DMS 273 treated with DMSO at 0.1 percent for 48 hours (cell line): ENCODE measurements around the gene GPR160.

ENCODE experiments used
- DNase-seq: peaks from one replicate; lab custom pipeline; 2025; lab: John Stamatoyannopoulos, UW

The GPR160 gene

DNA sequence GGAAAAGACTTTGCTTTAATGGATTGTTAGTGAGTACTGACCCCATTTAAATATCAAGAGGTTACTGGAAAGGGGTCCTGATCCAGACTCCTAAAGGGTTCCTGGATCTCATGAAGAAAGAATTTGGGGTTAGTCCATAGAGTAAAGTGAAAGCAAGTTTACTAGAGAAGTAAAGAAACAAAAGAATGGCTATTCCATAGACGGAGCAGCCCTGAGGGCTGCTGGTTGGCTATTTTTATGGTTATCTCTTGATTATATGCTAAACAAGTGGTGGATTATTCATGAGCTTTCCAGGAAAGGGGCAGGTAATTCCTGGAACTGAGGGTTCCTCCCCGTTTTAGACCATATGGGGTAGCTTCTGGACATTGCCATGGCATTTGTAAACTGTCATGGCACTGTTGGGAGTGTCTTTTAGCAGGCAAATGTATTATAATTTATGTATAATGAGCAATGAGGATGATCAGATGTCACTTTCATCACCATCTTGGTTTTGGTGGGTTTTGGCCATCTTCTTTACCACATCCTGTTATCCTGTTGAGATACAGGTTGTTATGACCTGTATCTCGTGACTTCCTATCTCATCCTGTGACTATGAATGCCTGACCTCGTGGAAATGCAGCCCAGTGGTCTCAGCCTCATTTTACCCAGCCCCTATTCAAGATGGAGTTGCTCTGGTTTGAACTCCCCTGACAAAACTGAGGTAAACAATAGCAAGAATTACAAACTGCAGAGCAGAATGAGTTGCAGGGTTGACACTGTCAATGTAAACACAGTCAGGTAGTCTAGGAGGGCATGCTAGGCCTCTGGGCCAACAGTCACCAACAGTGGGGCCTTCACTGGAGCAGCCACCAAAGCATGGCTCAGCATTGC is 10.3 kb upstream of the GPR160 start:
- no peak for DNase-seq

- no peak for DNase-seq
Measured at GRCh38 chr3:170033489-170033888, 4.3 kb upstream of the GPR160 start.

GRCh38 chr3:170038434-170039110 is 777 bp downstream of the GPR160 start:
- no peak for DNase-seq

GRCh38 chr3:170040418-170040817 is 2.6 kb downstream of the GPR160 start:
- DNase-seq: no peak

DNA sequence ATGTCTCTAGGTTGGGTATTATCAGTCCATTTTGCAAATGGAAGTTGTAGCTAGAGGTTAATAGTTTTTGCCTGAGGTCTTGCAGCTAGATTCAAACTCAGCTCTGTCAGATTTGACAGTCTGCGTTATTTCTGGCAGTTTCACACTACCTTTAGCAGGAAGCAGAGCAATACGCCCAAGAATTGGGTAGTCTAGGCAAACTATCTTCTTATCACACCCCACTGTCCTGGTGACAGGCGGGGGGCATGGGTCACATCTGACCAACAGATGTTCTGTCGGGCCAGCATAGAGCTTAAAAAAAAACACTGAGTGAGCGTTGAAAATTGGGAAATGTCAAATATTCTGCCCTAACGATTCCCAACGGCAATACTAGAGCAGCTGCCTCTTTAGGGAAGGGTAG is 5.7 kb downstream of the GPR160 start:
- no peak for DNase-seq

DNA sequence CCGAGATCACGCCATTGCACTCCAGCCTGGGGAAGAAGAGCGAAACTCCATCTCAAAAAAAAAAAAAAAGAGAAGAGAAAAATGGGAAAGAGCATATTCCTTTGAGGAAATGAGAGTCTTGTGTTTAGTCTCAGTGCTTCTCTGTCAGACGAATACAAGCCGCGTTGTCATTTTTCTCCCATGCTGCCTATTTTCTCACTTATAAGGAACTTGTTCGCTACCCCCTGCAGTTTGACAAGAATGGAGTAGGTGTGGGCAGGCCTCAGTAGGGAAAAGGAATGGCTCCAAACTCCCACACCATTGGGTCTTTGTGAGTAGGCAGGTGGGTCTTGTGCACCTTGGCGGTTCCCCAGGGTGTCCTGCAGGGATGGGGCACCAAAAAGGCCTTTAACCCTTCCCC is 6.5 kb downstream of the GPR160 start:
- DNase-seq: no peak

DNA sequence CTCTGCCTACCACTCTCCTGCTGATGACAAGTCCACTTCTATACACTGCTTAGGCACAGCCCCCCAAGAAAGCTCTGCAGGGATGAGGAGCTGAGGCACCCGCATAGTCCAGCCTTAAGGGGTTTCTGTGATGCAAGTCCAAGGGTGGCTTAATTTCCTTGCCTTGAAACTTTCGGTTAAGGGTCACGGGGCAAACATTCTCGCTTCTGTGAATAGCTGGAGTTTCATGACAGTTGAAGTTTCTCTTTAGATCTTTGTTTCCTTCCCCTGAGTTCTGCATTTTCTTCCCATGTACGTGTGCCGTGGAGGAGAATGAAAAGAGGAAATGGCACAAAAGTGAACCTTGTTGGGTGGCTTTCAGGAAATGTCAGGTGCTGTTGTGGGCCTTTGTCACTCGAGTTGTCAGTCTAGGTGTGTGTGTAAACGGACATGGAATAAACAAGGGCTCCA is 7.0 kb downstream of the GPR160 start:
- DNase-seq: no peak

DNA sequence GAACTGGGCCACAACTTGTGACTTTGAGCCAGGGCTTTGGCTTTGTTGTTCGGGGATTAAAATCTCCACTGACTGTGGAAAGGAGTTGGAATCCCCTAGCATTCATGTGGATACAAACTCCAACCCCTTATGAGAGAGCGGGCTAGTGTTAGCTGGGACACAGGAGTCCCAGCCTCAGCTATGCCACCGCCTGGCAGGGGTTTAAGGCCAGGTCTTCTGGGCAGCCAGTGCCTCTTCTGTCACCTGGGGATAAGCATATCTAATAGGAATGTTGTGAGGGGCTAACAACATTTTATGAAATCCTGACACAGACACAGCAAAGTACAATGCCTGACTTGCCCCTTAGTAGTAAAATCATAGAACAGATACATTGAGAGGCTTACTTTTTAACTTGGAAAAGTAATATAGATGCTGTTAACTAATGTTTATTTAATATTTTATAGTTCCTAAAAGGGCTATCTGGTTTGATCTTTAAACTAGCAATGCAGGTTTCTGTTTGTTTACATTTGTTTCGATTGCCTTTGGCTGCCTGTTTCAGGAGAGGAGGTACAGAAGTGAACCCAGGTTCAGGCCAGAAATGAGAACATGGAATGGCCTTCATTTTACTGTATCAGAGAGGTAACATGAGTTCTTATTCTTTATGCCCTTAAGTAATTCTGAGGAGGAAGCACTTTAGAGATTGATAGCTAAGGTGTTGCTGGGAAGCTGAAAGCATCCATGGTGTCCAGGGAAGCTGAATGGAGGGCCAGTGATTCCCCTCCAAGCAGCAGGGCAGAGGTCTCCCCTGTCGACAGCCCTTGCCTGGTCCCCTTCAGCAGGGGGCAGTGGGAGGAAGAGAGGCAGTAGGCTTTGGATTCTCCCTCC is 8.7 kb downstream of the GPR160 start:
- DNase-seq: no peak

GRCh38 chr3:170047133-170047404 is 9.3 kb downstream of the GPR160 start:
- no peak for DNase-seq

DNA sequence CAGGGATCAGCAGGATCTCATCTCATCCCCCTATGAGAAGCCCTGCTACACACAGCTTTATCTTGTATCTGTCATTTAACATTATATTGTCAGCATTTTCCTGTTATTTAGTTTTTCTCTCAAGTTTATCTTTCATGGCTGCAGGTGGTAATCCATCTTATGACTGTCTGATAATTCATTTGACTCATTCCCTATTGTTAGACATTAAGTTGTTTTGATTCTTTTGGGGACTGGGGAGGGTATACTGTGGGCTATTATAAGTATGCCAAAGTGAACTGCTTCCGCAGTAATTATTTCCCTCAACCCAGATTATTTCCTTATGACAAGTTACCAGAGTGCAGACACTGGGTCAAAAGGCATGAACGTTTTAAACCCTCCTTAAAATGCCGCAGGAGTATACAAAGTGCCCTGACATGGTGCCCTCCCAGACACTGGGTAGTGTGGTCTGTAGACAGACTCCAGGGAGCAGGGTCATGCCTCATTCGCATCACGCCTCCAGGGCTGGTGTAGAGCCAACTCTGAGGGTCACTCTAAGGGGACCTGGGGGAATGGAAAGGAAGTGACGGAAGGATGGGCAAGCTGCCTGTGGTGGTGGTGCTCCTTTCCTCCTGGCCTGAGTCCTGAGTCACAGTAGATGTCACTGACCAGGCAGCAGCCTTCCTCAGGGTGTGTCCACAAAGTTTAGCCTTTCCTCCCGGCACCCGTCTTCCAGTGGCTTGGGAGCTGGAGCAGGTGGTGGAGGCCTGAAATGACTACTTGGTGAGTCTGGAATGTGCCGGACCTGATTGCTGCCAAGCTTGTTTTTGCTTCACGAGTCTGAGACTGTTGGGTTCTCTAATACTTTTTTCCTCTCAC is 11.6 kb downstream of the GPR160 start:
- DNase-seq: no peak

DNA sequence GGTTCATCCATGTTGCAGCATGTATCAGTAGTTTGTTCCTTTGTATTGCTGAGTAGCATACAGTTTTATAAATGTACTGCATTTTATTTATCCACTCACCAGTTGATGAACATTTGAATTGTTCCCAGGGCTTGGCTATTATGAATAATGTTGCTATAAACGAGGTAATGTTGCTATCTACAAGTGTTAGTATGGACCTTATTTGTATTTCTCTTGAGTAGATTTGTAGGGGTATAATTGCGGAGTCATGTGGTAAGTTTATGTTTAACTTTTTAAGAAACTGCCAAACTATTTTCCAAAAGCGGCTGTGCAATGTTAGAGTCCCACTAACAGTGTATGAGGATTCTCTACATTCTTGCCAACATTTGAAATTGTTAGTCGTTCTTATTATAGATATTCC is 13.0 kb downstream of the GPR160 start:
- DNase-seq: no peak

- no peak for DNase-seq
Measured at GRCh38 chr3:170052398-170052797, 14.6 kb downstream of the GPR160 start.

DNA sequence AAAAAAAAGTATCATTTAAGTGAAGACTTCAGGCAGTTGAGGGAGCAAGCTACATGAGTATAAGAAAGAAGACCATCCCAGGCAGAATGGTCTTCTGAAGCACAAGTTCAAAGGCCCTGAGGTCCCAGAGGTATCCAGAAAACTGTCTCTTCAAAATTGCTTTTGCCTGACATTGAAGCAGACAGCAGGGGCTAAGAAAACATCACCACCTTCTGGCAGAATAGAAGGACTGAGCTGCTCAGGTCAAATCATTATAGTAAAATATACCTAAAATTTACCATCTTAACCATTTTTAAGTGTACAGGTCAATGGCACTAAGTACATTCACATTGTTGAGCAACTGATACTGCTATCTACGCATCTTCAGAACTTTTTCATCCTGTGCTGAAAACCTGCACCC is 16.4 kb downstream of the GPR160 start:
- no peak for DNase-seq

DNA sequence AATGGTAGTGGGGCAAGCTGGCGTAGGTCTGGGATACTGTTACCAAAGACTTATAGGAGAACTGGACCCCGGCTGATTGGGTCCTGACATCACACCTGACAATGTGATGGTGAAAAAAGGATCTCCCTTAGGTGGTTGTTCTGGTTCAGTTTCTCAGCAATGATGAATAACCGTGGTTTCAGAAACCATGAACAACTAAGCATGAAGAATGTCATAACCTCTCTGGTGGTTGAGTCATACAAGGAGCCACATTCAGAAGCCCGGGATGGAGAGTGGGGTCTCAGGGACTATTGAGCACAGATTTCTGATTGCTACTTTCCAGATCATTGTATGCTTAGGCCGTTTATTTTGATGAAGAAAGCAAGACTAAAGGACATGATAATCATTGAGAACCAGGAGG is 17.4 kb downstream of the GPR160 start:
- DNase-seq: no peak

GRCh38 chr3:170056710-170057454 is 19.1 kb downstream of the GPR160 start:
- DNase-seq: no peak

GRCh38 chr3:170057550-170057949 is 19.8 kb downstream of the GPR160 start:
- DNase-seq: no peak

DNA sequence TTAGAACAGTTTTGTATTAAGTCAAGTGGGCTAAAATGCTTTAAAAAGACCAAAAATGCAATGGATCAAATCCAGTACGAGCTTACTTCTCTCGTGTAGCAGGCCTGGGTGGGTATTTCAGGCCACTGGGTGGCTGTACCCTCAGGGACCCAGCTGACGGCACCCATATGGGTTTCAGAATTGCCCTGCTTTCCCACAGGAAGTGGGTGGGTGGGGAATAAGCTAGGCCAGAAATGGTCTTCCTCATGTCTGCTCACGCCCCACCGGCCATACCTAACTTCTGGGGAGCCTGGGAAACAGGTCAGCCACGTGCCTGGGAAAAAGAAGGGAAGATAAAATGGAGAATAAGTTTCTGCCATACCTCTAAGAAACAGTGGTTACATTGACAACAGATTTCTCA is 20.3 kb downstream of the GPR160 start:
- no peak for DNase-seq

DNA sequence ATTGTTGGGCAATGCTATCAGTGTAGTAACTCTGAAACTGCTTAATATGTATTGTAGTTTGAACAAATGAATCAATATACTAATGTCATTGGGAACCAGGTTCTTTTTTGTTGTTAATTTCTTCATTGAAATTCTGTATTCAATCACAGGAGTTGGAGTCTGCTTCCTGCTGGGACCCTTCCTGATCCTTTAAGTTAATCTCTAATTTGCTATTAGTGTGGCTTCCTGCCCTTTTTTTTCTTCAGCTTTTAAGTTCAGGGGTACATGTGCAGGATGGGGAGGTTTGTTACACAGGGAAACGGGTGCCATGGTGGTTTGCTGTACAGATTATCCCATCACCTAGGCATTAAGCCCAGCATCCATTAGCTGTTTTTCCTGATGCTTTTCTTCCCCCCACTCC is 21.7 kb downstream of the GPR160 start:
- no peak for DNase-seq

DNA sequence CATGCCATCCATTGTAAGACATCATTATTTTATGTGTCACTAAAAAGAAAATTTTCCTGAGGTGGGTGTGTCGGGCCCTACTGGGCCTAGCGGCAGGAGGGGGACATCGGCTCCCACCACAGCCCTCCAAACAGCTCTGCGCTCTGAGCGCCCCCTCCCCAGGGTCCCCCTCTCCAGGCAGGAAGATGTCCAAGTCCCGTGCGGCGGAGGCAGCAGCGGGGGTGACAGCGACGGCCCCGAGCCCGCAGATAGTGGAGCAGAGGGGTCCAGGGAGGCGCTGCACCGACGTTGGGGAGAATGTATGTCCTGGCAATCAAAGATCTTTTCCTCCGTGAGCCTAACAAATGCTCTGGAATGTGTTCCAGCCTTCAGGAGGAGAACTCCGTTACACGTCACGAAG is 24.3 kb downstream of the GPR160 start:
- no peak for DNase-seq

- DNase-seq: no peak
Measured at GRCh38 chr3:170062769-170063168, 25.0 kb downstream of the GPR160 start.

GRCh38 chr3:170063691-170064090 is 25.9 kb downstream of the GPR160 start:
- no peak for DNase-seq
